OCI-LY3 (cell line): ENCODE data around the gene PERCC1.

ENCODE experiments used
- H2AFZ ChIP-seq: fragments of 200-600, 300-600 bp; shearing (Covaris generic); 2 replicates; pipeline ENCODE4 v1.6.0; 2014; ENCODE audit warnings: antibody characterized with exemption, low read depth, low read length
- H3K27ac ChIP-seq: fragments of 200-600, 300-600 bp; sonication (generic); 2 replicates; pipeline ENCODE4 v1.5.1; 2014; ENCODE audit warnings: mild to moderate bottlenecking, low read length, moderate library complexity, mixed read lengths
- H3K27me3 ChIP-seq: fragments of 200-600, 300-600 bp; sonication (generic); 2 replicates; pipeline ENCODE4 v1.6.1; 2014; ENCODE audit warnings: low read depth, low read length, mixed read lengths
- H3K36me3 ChIP-seq: fragments of 200-600, 300-600 bp; sonication (generic); replicated peaks from 2 replicates; pipeline ENCODE3; 2014; ENCODE audit warnings: low read depth, low read length, mixed read lengths
- H3K4me1 ChIP-seq: fragments of 300-600, 200-600 bp; sonication (generic); 2 replicates; pipeline ENCODE4 v1.6.1; 2014; ENCODE audit warnings: low read length, mixed read lengths
- H3K4me2 ChIP-seq: fragments of 200-600, 300-600 bp; sonication (generic); 2 replicates; pipeline ENCODE4 v1.6.1; 2014; ENCODE audit warnings: low read length, mixed read lengths
- H3K4me3 ChIP-seq: fragments of 300-600, 200-600 bp; sonication (generic); 2 replicates; pipeline ENCODE4 v1.5.1; 2014; ENCODE audit warnings: antibody characterized with exemption, mild to moderate bottlenecking, low read length, moderate library complexity
- H3K79me2 ChIP-seq: fragments of 300-600, 200-600 bp; shearing (Covaris generic); 2 replicates; pipeline ENCODE4 v1.6.1; 2014; ENCODE audit warnings: mild to moderate bottlenecking, low read length, mixed read lengths
- H3K9ac ChIP-seq: fragments of 300-600, 200-600 bp; shearing (Covaris generic); 2 replicates; pipeline ENCODE4 v1.6.0; 2014; ENCODE audit warnings: mild to moderate bottlenecking, low read length, moderate library complexity
- H3K9me3 ChIP-seq: fragments of 200-600, 300-600 bp; shearing (Covaris generic); 2 replicates; pipeline ENCODE4 v1.6.1; 2014; ENCODE audit warnings: low read length, mixed read lengths; ENCODE audit not compliant: insufficient read depth
- H4K20me1 ChIP-seq: fragments of 200-600, 300-600 bp; sonication (generic); 2 replicates; pipeline ENCODE4 v1.6.1; 2016; ENCODE audit warnings: low read length, mixed read lengths; ENCODE audit not compliant: insufficient read depth
- CTCF ChIP-seq: fragments of 200-600, 300-600 bp; sonication (generic); IDR thresholded peaks from 2 replicates; pipeline ENCODE4 v1.5.1; 2014; ENCODE audit warnings: antibody characterized with exemption, low read length, low read depth
- EZH2phosphoT487 ChIP-seq: fragments of 200-600 bp; shearing (Covaris generic); IDR thresholded peaks from 2 replicates; pipeline ENCODE4 v1.6.1; 2018; ENCODE audit warnings: antibody characterized with exemption, mixed run types, low read depth

PERCC1 gene

GRCh38 chr16:1426734-1427471 is 4.0 kb upstream of the PERCC1 start:
- no peak overlapping the region for H3K4me3 ChIP-seq
- no peaks in the 10 kb centered on the region for H3K79me2 ChIP-seq
- no peaks in the 10 kb centered on the region for H4K20me1 ChIP-seq
- peaks cover 2% of the 10 kb centered on the region for H3K36me3 ChIP-seq
- no peaks in the 10 kb centered on the region for H3K4me1 ChIP-seq
- H3K9ac ChIP-seq = no peak overlapping the region
- TF ChIP-seq EZH2phosphoT487 = no peak
- no peak for TF ChIP-seq CTCF
- H3K27ac ChIP-seq = no peak overlapping the region
- no peak overlapping the region for H2AFZ ChIP-seq
- peaks cover 5% of the 10 kb centered on the region; the same call in 1 of the 2 replicates for H3K9me3 ChIP-seq
- peaks cover 5% of the 10 kb centered on the region; the same call in 1 of the 2 replicates for H3K27me3 ChIP-seq
- no peak overlapping the region for H3K4me2 ChIP-seq

GRCh38 chr16:1427473-1428461 is 3.1 kb upstream of the PERCC1 start:
- no peak overlapping the region for H3K4me3 ChIP-seq
- H3K9ac ChIP-seq = no peak overlapping the region
- H3K36me3 ChIP-seq = no peaks in the 10 kb centered on the region
- no peak overlapping the region for H3K27ac ChIP-seq
- no peaks in the 10 kb centered on the region for H3K4me1 ChIP-seq
- no peaks in the 10 kb centered on the region for H3K9me3 ChIP-seq
- no peak overlapping the region for H2AFZ ChIP-seq
- H3K79me2 ChIP-seq = no peaks in the 10 kb centered on the region
- H3K27me3 ChIP-seq = peaks cover 5% of the 10 kb centered on the region; the same call in 1 of the 2 replicates
- no peak for TF ChIP-seq EZH2phosphoT487
- TF ChIP-seq CTCF = no peak
- no peaks in the 10 kb centered on the region for H4K20me1 ChIP-seq
- no peak overlapping the region for H3K4me2 ChIP-seq

- TF ChIP-seq CTCF (peak; percentile 30), EZH2phosphoT487 (no peak)
These were observed 2.4 kb upstream of the PERCC1 start for GRCh38 chr16:1428511-1428910.

GRCh38 chr16:1429012-1429411 is 1.9 kb upstream of the PERCC1 start:
- Histone ChIP-seq H3K4me2 (no peak overlapping the region), H3K36me3 (no peaks in the 10 kb centered on the region), H2AFZ (no peak overlapping the region), H3K4me3 (no peak overlapping the region), H3K79me2 (no peaks in the 10 kb centered on the region), H3K9me3 (no peaks in the 10 kb centered on the region), H3K27ac (no peak overlapping the region), H3K27me3 (peaks cover 5% of the 10 kb centered on the region; the same call in 1 of the 2 replicates), H3K9ac (no peak overlapping the region), H4K20me1 (no peaks in the 10 kb centered on the region), H3K4me1 (no peaks in the 10 kb centered on the region)
- TF ChIP-seq EZH2phosphoT487 (no peak), CTCF (no peak)

More at GRCh38 chr16:1428511-1428910, 2.4 kb upstream of the PERCC1 start:
- 0 out of 2 replicates have a peak overlapping the region, but pooled peaks have one; percentile 30 for H2AFZ ChIP-seq
- no peak overlapping the region for H3K4me2 ChIP-seq
- H3K4me3 ChIP-seq = no peak overlapping the region
- H4K20me1 ChIP-seq = no peaks in the 10 kb centered on the region
- no peak overlapping the region for H3K9ac ChIP-seq
- no peaks in the 10 kb centered on the region for H3K36me3 ChIP-seq
- H3K27ac ChIP-seq = no peak overlapping the region
- no peaks in the 10 kb centered on the region for H3K79me2 ChIP-seq
- peaks cover 5% of the 10 kb centered on the region; the same call in 1 of the 2 replicates for H3K27me3 ChIP-seq
- H3K4me1 ChIP-seq = no peaks in the 10 kb centered on the region
- H3K9me3 ChIP-seq = no peaks in the 10 kb centered on the region
